Activated T-cell treated with anti-CD3 and anti-CD28 coated beads, Interleukin-2, amount 50 U/mL, for 1 hour (primary cell): ENCODE results near the gene GOLGA3.
"Not testable (repeated sequence)": the region's sequence is repeated elsewhere in the genome, so short reads cannot be mapped to it uniquely, and the experiment has no call there.

Source experiments
- DNase-seq: peaks from one replicate; pipeline ENCODE4 v3.0.0-alpha.2; 2020

Gene GOLGA3

DNA sequence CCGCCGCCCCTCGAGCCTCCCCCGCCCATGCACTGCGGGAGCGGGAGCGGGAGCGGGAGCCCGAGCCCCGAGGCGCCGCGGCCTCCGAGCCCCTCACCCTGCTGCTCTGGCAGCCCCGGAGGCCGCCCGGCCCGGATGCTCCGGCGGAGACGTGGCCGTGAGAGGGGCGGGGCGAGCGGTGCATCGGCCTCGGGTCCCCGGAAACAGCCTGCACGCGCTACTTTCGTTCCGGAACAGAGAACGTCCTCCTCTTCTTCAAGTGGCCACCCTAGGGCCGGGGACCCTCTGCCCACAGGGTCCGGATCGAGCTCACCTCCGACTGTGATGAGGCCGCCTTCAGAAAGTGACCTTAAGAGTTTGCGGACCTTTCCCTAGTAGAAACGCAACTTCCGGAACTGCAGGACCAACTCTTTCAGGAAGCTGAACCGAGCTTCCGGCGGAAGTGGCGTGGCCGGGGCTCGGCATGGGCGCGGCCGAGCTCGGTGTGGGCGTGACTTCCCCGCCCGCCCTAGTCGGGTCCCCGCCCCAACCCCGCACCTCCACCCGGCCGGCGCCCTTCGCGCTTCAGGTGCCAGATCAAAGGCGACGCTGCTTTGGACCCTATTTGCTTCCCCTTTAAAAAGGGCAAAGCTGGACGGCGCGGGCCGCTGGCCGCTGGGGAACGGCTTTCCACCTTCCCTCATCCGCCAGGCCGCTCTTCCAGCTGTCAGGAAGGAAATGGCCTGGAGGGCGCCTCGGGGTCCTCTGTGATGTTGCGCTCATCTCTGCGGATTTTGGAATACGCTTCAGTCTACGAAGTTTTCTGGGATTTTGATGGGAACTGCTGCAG is at the start of gene GOLGA3:
Gene GOLGA3 (minus strand): TSS at position 164 of the 829 bp plus-strand sequence. CDS start 6,741 bp downstream, outside the sequence.
- DNase-seq, result peak; percentile 97

DNA sequence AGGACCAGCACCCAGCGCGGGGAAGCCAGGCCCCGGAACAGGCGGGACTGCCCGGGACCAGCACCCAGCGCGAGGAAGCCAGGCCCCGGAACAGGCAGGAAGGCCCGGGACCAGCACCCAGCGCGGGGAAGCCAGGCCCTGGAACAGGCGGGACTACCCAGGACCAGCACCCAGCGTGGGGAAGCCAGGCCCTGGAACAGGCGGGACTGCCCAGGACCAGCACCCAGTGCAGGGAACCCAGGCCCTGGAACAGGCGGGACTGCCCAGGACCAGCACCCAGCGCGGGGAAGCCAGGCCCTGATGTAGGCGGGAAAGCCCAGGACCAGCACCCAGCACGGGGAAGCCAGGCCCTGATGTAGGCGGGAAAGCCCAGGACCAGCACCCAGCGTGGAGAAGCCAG is 46.0 kb upstream of the GOLGA3 start:
- DNase-seq, result not testable (repeated sequence)

GRCh38 chr12:132874175-132874574 is 45.5 kb upstream of the GOLGA3 start:
- no peak for DNase-seq

GRCh38 chr12:132873724-132874123 is 45.1 kb upstream of the GOLGA3 start:
- no peak for DNase-seq

DNA sequence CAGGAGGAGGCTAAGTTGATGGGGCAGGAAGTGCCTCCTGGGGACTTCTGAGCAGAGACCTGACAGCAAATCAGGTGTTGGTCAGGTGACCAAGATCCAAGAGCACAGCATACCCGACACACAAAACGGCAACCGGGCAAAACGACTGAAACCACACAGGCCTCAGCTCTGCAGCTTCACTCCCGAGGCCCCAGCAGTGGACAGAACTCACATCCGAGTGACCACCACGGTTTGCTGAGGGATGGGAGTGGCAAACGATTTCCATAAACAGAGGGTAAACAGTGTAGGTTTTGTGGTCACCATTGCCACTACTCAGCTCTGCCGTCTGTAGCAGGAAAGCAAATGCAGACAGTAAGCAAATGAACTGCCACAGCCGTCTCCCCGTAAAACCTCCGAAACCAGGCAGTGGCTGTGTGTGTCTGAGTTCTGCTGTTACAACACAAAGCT is 44.3 kb upstream of the GOLGA3 start:
- DNase-seq, result peak; percentile 32

DNA sequence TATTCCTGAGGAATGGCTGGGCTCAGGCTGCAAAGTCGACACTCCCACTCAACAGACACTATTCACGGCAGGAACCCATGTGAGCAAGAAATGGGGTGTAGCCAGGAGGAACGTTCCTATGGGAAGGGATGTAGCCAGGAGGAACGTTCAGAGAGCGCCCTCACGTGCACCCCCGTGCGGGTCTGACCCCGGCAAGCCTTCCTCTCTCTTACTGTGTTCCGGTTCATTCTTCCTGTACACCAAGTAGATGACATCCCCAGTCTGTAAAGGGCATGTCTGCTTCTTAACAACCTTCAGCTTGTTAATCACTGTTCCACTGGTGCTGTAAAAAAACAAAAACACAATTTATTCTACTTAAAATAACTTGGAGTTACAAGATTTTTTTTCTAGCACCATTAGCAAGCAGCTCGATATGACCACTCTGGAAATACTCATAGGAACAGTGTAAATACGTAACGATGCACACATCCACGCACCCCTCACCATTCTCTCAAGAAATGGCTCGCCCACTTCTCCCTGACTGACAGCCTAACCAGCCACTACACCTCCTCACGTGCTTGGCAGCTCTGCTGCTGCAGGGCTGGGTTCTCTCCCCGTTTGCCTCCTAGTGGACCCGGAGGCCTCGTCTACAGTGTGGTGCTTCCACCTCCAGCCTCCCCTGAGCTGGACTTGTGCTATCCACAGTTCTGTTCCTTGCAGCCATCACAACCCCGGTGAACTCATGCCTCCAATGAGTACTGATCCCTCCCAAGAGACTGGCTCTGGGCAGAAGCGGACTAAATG is 43.6 kb upstream of the GOLGA3 start:
- DNase-seq, result no peak

DNA sequence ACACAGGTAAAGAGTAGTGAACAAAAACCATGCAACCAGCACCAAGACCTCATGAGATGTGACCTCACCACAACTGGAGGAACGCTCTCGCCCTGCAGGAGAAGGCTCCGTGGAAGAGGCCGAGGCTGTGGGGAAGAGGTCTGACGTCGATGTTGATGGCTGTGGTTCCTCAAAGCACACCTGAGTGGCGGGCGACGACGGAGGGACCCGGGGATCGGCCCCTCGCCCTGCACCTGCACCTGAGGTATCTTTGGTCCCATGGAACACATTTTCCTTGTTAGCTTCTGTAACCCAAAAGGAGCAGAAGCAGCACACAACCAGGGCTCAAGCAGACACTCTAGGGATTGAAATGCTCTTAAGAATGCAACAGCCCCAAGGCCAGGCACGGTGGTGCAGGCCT is 40.9 kb upstream of the GOLGA3 start:
- DNase-seq, result no peak

- DNase-seq, result no peak
Observed at GRCh38 chr12:132866251-132866828, 37.7 kb upstream of the GOLGA3 start.

- DNase-seq, result no peak
Observed at GRCh38 chr12:132861558-132861957, 32.9 kb upstream of the GOLGA3 start.

DNA sequence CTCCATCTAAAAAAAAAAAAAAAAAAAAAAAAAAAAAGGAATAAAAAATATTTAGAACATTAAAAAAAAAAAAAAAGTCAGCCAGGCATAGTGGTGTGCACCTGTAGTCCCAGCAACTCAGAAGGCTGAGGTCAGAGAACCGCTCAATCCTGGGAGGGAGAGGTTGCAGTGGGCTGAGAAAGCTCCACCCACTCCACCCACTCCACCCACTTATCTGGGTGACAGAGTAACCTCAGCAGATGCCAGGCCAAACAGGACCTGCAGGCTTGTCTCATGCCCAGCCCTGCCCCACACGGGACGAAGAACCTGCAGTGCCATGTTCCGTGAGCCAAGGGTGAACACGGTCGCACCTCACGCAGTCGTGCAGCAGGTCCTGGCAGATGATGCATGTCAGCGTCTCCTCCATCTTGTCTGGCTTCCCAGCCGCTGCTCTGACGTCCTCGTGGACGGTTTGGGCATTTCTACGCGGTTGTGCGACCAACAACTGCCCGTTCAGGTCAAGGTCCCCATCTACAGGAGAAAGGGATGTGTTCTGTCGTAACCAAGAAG is 30.1 kb upstream of the GOLGA3 start:
- no peak for DNase-seq

- DNase-seq, result not testable (repeated sequence)
Observed at GRCh38 chr12:132857019-132857418, 28.4 kb upstream of the GOLGA3 start.

DNA sequence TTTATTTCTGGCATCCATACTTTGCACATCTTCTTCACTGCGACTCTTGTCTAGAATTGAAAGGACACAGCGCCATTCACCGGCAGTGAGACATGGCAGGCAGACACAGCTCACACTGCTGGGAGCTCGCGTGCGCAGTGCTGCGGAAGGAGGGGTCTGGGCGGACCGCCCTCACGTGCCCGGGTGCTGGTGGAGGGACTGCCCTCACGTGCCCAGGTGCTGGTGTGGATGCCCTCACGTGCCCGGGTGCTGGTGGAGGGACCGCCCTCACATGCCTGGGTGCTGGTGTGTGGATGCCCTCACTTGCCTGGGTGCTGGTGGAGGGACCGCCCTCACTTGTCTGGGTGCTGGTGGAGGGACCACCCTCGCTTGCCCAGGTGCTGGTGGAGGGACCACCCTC is 27.9 kb upstream of the GOLGA3 start:
- no peak for DNase-seq

- DNase-seq, result not testable (repeated sequence)
Observed at GRCh38 chr12:132855211-132855610, 26.5 kb upstream of the GOLGA3 start.

DNA sequence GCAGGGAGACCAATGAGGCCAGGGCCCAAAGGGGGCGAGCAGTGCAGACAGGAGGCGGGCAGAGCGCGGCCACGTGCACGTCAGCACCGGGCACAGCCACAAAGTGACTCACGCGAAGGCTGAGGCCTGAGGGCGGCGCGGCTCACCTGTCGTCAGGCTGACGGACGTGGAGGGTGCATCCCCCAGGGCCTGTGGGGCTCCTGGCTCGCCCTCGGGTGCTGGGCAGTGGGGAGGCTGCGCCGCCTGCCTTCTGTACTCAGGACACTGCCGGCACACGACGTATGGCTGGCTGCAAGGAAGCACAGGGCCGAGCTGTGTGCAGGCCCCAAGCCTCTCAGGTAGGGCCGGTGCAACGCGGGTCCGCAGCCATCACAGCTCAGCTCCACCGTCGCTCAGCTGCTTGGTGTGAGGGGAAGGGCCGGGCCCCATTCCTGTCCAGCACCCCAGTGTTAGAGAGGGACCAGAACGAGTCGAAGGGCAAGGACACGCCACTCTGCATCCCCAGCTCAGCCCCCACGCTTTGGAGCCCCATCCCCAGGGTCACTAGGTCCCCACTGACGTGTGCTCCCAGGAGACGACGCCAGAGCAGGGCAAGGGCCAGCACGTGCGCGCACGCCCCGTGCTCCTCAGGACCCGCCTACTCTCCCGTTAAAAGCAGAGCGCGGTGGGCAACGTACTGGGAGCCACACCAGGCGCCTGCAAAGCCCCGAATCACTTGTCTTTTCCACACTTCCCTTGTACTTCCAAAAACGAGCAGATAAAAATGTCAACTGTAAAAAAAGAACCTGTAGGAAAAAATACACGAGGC is 24.8 kb upstream of the GOLGA3 start:
- DNase-seq, result no peak

DNA sequence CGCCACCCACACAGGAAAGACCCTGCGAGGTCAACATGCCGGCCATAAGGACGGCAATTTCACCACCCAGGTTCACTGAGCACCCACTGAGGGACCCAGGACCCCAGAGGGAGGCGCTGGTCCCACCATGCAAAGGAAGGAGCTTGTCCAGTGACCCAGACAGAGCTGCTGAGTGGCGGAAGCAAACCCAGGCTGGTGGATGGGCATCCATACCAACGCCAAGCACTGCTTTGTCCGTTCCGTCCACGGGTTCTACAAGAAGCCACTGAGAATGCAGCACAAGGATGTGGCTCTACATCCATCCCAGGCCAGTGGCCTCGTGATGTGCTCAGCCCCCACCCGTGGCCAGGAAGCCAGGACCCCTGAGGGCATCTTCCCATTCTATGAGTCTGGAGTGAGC is 23.8 kb upstream of the GOLGA3 start:
- no peak for DNase-seq

DNA sequence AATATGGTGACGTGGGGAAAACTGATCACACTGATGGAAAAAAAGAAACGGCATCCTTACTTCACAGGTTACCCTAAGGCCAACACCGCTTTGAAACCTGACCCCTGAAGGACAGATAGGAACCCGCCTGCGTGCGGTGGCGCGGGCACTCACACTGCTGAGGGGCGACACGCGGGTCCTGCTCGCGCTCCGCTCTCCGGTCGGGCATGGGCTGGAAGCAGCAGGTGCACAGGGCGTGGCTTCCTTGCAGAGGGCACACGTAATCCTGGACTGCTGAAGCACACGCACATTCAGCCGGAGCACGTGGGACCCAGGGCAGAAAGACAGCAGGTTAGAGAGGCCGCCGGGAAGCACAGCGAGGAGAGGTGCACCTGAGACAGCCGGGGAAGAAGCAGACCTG is 22.8 kb upstream of the GOLGA3 start:
- no peak for DNase-seq

DNA sequence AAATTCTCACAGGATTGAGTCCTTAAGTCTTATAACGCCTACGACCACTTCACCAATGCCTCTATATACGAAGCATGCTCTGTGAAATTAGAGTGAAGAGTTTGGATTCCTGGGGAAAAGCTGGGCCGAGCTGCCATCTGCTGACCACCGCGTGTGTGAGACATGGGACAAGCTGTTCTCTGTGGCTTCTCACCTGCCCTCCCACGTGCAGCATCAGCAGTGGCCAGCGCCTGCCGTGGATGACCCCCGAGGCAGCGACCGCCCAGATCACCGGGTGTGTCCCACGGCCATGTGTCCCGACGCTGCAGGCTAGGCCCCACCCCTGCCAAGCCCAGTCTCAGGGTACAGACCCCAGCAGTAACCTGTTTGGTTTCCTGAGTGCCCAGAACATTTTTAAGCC is 21.6 kb upstream of the GOLGA3 start:
- no peak for DNase-seq

- DNase-seq, result no peak
Observed at GRCh38 chr12:132848521-132848920, 19.9 kb upstream of the GOLGA3 start.

- DNase-seq, result peak; percentile 35
Observed at GRCh38 chr12:132847363-132848356, 19.0 kb upstream of the GOLGA3 start.

DNA sequence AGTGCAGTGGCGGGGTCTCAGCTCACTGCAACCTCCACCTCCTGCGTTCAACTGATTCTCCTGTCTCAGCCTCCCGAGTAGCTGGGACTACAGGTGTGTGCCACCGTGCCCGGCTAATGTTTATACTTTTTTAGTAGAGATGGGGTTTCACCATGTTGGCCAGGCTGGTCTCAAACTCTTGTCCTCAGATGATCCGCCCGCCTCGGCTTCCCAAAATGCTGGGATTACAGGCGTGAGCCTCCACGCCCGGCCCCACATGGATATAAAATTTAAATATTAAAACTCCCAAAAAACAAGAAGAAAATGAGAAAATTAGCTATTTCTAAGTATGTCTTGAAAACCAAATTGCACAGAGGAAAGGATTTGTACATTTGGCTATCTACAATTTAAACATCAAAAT is 16.0 kb upstream of the GOLGA3 start:
- not testable (repeated sequence) for DNase-seq

DNA sequence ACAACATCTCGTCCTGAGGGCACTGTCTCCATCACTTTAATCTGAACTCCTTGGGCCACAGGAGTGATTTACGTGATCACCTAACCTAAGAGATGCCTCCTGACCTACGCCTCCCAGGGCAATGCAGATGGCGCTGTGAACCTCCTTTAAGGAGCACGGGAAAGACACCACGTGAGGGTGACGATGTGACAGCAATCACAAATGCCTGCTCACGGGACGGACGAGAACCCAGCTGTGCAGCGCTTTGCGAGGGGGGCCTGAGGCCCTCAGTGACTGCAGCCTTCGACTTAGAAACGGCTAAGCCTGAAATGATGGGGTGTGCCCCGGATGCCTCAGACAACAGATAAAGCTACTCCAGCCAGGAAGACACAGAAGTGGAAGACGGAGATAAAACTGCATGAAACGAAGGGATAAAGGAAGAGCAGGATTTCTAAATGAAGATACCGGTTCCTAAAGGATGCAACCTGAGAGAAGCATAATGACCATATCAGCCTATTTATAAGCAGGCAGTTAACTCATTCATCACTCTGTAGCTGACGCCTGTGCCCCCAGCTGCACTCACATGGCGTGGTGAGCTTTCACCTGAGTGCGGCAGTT is 13.9 kb upstream of the GOLGA3 start:
- no peak for DNase-seq
